ENCODE data around the gene ZNF511. TPM values are rescaled to one million over a fixed set of nuclear protein-coding genes. Genes with fewer than 3 reads are reported as not detected.

ZNF511 gene
- total RNA-seq, 1 experiment from 2014 or later, result 69.6 TPM

- TF ChIP-seq ZNF512 (CRISPR knock-in tag; IDR thresholded peaks at IDR 0.05; ENCODE audit: borderline replicate concordance), result no peak
- no peak for TF ChIP-seq ATF6 (CRISPR knock-in tag; IDR thresholded peaks at IDR 0.05)
- TF ChIP-seq, protein P1, sequence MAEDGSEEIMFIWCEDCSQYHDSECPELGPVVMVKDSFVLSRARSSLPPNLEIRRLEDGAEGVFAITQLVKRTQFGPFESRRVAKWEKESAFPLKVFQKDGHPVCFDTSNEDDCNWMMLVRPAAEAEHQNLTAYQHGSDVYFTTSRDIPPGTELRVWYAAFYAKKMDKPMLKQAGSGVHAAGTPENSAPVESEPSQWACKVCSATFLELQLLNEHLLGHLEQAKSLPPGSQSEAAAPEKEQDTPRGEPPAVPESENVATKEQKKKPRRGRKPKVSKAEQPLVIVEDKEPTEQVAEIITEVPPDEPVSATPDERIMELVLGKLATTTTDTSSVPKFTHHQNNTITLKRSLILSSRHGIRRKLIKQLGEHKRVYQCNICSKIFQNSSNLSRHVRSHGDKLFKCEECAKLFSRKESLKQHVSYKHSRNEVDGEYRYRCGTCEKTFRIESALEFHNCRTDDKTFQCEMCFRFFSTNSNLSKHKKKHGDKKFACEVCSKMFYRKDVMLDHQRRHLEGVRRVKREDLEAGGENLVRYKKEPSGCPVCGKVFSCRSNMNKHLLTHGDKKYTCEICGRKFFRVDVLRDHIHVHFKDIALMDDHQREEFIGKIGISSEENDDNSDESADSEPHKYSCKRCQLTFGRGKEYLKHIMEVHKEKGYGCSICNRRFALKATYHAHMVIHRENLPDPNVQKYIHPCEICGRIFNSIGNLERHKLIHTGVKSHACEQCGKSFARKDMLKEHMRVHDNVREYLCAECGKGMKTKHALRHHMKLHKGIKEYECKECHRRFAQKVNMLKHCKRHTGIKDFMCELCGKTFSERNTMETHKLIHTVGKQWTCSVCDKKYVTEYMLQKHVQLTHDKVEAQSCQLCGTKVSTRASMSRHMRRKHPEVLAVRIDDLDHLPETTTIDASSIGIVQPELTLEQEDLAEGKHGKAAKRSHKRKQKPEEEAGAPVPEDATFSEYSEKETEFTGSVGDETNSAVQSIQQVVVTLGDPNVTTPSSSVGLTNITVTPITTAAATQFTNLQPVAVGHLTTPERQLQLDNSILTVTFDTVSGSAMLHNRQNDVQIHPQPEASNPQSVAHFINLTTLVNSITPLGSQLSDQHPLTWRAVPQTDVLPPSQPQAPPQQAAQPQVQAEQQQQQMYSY (CRISPR knock-in tag; IDR thresholded peaks at IDR 0.05), result no peak
- no peak for TF ChIP-seq ZNF232 (CRISPR knock-in tag; IDR thresholded peaks at IDR 0.05)
These were observed 52.5 kb downstream of the ZNF511 start (continued) for GRCh38 chr10:133361227-133361626.

DNA sequence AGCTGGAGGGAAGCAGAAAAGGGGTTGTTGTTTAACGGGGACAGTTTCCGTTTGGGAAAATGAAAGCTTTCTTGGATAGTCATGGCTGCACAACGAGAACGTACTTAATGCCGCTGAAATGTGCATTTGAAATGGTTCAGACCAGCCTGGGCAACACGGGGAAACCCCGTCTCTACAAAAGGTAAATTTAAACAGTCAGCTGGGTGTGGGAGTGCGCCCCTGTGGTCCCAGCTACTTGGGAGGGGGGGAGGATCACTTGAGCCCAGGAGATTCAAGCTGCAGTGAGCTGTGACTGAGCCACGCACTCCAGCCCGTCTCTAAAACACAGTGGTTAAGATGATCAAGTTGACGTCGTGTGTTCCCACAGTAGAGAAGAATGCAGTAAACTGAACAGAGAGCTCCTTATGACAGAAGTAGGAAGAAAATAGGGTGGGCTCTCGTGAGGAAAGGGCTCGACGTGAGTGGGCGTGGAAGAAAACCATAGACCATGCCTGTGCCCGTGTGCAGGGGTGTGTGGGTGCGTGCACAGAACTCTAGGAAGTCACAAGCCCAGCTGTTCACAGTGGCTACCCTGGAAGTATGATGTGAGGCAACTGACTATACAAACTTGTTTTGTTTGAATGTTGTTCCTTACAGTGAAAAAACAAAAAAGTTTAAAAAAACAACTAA is 53.2 kb downstream of the ZNF511 start:
- no peak overlapping the region for H3K27ac Mint-ChIP-seq
- H3K36me3 Mint-ChIP-seq, result peaks cover 34% of the 10 kb centered on the region
- H3K4me3 Mint-ChIP-seq, result no peak overlapping the region
- H3K4me1 Mint-ChIP-seq, result no peaks in the 10 kb centered on the region
- DNase-seq (ENCODE audit: low spot score), result no peak
- POLR2A ChIA-PET, result interaction anchor here (0.9 kb wide), 1 partner anchor 11 kb away, joined by 3 read pairs; the partner anchor contains the start of gene ECHS1
- no peaks in the 10 kb centered on the region for H3K9me3 Mint-ChIP-seq
- TF ChIP-seq ZSCAN18 (CRISPR knock-in tag; IDR thresholded peaks at IDR 0.05), result no peak
- TF ChIP-seq, protein P2, sequence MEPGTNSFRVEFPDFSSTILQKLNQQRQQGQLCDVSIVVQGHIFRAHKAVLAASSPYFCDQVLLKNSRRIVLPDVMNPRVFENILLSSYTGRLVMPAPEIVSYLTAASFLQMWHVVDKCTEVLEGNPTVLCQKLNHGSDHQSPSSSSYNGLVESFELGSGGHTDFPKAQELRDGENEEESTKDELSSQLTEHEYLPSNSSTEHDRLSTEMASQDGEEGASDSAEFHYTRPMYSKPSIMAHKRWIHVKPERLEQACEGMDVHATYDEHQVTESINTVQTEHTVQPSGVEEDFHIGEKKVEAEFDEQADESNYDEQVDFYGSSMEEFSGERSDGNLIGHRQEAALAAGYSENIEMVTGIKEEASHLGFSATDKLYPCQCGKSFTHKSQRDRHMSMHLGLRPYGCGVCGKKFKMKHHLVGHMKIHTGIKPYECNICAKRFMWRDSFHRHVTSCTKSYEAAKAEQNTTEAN (CRISPR knock-in tag; IDR thresholded peaks at IDR 0.05), result no peak
- TF ChIP-seq, protein P3, sequence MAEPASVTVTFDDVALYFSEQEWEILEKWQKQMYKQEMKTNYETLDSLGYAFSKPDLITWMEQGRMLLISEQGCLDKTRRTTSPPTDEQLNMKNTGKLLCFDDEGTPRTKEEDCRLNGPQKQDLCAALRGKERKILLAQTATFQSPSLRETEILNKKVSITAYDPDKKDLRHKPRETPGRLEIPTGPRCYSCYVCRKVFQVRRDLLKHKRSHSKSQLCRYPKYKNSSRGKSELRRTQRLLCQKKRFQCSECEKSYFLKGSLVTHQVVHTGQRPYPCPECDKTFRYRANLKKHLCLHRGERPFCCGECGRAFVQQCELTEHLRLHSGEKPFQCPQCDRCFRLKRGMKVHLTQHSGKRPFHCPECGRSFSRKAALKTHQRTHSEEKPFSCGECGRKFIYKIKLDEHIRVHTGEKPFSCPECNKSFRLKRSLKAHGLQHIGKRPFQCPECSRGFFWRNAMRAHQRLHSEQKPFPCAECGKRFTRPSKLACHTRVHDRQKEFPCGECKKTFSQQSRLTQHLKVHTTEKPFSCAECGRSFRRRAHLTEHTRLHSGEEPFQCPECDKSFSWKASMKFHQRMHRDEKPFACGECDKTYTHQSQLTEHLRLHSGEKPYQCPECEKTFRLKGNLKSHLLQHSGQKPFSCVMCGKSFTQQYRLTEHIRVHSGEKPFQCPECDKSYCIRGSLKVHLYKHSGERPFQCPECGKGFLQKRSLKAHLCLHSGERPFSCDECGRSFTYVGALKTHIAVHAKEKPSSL (CRISPR knock-in tag; conservative IDR thresholded peaks at IDR 0.05), result no peak
- no peak for TF ChIP-seq CREB1 (CRISPR knock-in tag; IDR thresholded peaks at IDR 0.05)
- no peak for TF ChIP-seq IRF1 (CRISPR knock-in tag; IDR thresholded peaks at IDR 0.05)
- no peak for TF ChIP-seq NFYB (CRISPR knock-in tag; conservative IDR thresholded peaks at IDR 0.05; ENCODE audit: low read depth)
- TF ChIP-seq NR1H2 (CRISPR knock-in tag; IDR thresholded peaks at IDR 0.05), result no peak
- no peak for TF ChIP-seq ZNF317 (CRISPR knock-in tag; IDR thresholded peaks at IDR 0.05; ENCODE audit: borderline replicate concordance, low read depth)
- no peak for TF ChIP-seq ZNF671 (CRISPR knock-in tag; IDR thresholded peaks at IDR 0.05)
- TF ChIP-seq ZNF263 (CRISPR knock-in tag; IDR thresholded peaks at IDR 0.05; ENCODE audit: low read depth), result no peak
- no peak for TF ChIP-seq ZBTB21 (CRISPR knock-in tag; IDR thresholded peaks at IDR 0.05; ENCODE audit: borderline replicate concordance)
- no peak for TF ChIP-seq HMGA2 (CRISPR knock-in tag; IDR thresholded peaks at IDR 0.05)
- TF ChIP-seq TEAD1 (CRISPR knock-in tag; IDR thresholded peaks at IDR 0.05), result no peak
- TF ChIP-seq ZNF138 (CRISPR knock-in tag; conservative IDR thresholded peaks at IDR 0.05), result no peak
- no peak for TF ChIP-seq ATF3 (CRISPR knock-in tag; conservative IDR thresholded peaks at IDR 0.05)
- ATAC-seq, result no peak
- CTCF ChIA-PET, result interaction anchor here (1.5 to 2.4 kb wide), 3 partner anchors 32 to 48 kb away, joined by 3 to 14 read pairs (median 6); no protein-coding TSS in a partner anchor
- peaks cover 12% of the 10 kb centered on the region for H3K27me3 Mint-ChIP-seq (ENCODE audit: low read depth)
